ENCODE results near the gene MIOX.
"Not testable (repeated sequence)": the region's sequence is repeated elsewhere in the genome, so short reads cannot be mapped to it uniquely, and the experiment has no call there.

MIOX gene

GRCh38 chr22:50530877-50531545, 44.4 kb downstream of the MIOX start:
- no peak for TF ChIP-seq CTCF (conservative IDR thresholded peaks at IDR 0.05; ENCODE audit: low read depth)
- DNase-seq (ENCODE audit: low spot score) = no peak
- peak overlapping the region; percentile 97 for H3K27ac ChIP-seq
- CTCF ChIA-PET = no interaction called here
- POLR2A ChIA-PET (ENCODE audit: low non-redundant PET) = interaction anchor here (0.6 to 1.3 kb wide), 3 partner anchors 20 to 32 kb away, joined by 3 to 11 read pairs (median 8); partner anchors contain the start of gene SYCE3

- no peak for DNase-seq (ENCODE audit: low spot score)
- no peak for TF ChIP-seq CTCF (conservative IDR thresholded peaks at IDR 0.05; ENCODE audit: low read depth)
- CTCF ChIA-PET = interaction anchor here (1.0 kb wide), 1 partner anchor 31 kb away, joined by 4 read pairs; the partner anchor contains the start of gene SYCE3
- peak overlapping the region; percentile 97 for H3K27ac ChIP-seq
- POLR2A ChIA-PET (ENCODE audit: low non-redundant PET) = interaction anchor here (0.6 to 1.3 kb wide), 4 partner anchors 14 to 35 kb away, joined by 3 to 11 read pairs (median 6); partner anchors contain the start of genes KLHDC7B and SYCE3
Measured at GRCh38 chr22:50531546-50531961, 44.9 kb downstream of the MIOX start.

- ChIA-PET POLR2A (ENCODE audit: low non-redundant PET) (interaction anchor here (0.6 to 1.3 kb wide), 4 partner anchors 14 to 34 kb away, joined by 3 to 11 read pairs (median 6); partner anchors contain the start of genes KLHDC7B and SYCE3), CTCF (interaction anchor here (0.6 to 1.0 kb wide), 3 partner anchors 31 to 89 kb away, joined by 3 to 4 read pairs (median 3); partner anchors contain the start of gene SYCE3)
- DNase-seq (ENCODE audit: low spot score) = no peak
- no peak for TF ChIP-seq CTCF (conservative IDR thresholded peaks at IDR 0.05; ENCODE audit: low read depth)
- peak overlapping the region; percentile 97 for H3K27ac ChIP-seq
Measured at GRCh38 chr22:50531962-50532674, 45.5 kb downstream of the MIOX start.

- H3K27ac ChIP-seq = peak overlapping the region; percentile 97
- ChIA-PET CTCF (no interaction called here), POLR2A (ENCODE audit: low non-redundant PET) (no interaction called here)
- no peak for TF ChIP-seq CTCF (conservative IDR thresholded peaks at IDR 0.05; ENCODE audit: low read depth)
- DNase-seq (ENCODE audit: low spot score) = no peak
Measured at GRCh38 chr22:50532824-50533796, 46.5 kb downstream of the MIOX start.

GRCh38 chr22:50533856-50534711, 47.4 kb downstream of the MIOX start:
- peak overlapping the region; percentile 32; the same call in 1 of the 2 replicates for H3K27ac ChIP-seq
- POLR2A ChIA-PET (ENCODE audit: low non-redundant PET); DNase-seq (ENCODE audit: low spot score); CTCF ChIA-PET: not testable (repeated sequence)

GRCh38 chr22:50535113-50535512, 48.5 kb downstream of the MIOX start:
- POLR2A ChIA-PET (ENCODE audit: low non-redundant PET) = no interaction called here
- DNase-seq (ENCODE audit: low spot score) = no peak
- CTCF ChIA-PET = no interaction called here
- TF ChIP-seq CTCF (conservative IDR thresholded peaks at IDR 0.05; ENCODE audit: low read depth) = no peak
- no peak overlapping the region for H3K27ac ChIP-seq
